ENCODE measurements around the gene LINGO4. TPM values are rescaled to one million over a fixed set of nuclear protein-coding genes. Genes with fewer than 3 reads are reported as not detected.

The LINGO4 gene
- total RNA-seq, 6 experiments from 2014 or later = not detected

DNA sequence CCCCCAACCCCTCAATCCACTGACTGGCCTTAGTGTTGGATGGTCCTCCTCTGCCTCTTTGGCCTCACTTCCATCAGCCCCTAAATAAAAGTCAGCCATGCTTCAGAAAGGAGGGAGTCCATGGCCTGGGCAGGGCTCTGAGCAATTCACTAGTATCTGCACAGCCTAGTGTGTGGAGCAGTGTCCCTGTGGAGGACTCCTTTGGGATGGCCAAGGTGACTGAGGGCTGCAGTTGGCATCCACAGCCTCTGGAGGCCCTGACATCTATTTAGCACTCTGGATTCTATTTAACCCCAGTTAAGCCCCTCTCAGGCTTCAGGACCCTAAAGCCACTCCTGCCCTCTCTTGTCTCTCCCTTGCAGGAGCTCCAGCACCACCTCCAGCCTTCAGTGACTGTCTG lies 44.7 kb upstream of the LINGO4 start:
- H3K27me3 Mint-ChIP-seq (ENCODE audit: insufficient read depth) = peaks cover 60% of the 10 kb centered on the region
- TF ChIP-seq, protein P1, sequence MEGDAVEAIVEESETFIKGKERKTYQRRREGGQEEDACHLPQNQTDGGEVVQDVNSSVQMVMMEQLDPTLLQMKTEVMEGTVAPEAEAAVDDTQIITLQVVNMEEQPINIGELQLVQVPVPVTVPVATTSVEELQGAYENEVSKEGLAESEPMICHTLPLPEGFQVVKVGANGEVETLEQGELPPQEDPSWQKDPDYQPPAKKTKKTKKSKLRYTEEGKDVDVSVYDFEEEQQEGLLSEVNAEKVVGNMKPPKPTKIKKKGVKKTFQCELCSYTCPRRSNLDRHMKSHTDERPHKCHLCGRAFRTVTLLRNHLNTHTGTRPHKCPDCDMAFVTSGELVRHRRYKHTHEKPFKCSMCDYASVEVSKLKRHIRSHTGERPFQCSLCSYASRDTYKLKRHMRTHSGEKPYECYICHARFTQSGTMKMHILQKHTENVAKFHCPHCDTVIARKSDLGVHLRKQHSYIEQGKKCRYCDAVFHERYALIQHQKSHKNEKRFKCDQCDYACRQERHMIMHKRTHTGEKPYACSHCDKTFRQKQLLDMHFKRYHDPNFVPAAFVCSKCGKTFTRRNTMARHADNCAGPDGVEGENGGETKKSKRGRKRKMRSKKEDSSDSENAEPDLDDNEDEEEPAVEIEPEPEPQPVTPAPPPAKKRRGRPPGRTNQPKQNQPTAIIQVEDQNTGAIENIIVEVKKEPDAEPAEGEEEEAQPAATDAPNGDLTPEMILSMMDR (IDR thresholded peaks at IDR 0.05) = no peak
- H3K4me1 Mint-ChIP-seq (ENCODE audit: low read depth) = peaks cover 11% of the 10 kb centered on the region
- no peaks in the 10 kb centered on the region for H3K9me3 Mint-ChIP-seq
- H3K27ac Mint-ChIP-seq = no peak overlapping the region
- no peak for DNase-seq
- no peak overlapping the region for H3K4me3 Mint-ChIP-seq
- H3K36me3 Mint-ChIP-seq (ENCODE audit: low read depth) = no peaks in the 10 kb centered on the region

- H3K27ac Mint-ChIP-seq = no peak overlapping the region
- peaks cover 67% of the 10 kb centered on the region for H3K27me3 Mint-ChIP-seq (ENCODE audit: insufficient read depth)
- no peak overlapping the region for H3K4me3 Mint-ChIP-seq
- TF ChIP-seq, protein P1 (IDR thresholded peaks at IDR 0.05) = no peak
- no peaks in the 10 kb centered on the region for H3K36me3 Mint-ChIP-seq (ENCODE audit: low read depth)
- no peaks in the 10 kb centered on the region for H3K9me3 Mint-ChIP-seq
- DNase-seq = no peak
- H3K4me1 Mint-ChIP-seq (ENCODE audit: low read depth) = peaks cover 11% of the 10 kb centered on the region
These were observed 43.9 kb upstream of the LINGO4 start for GRCh38 chr1:151849126-151849525.

- TF ChIP-seq, protein P1 (IDR thresholded peaks at IDR 0.05) = no peak
- Mint-ChIP-seq H3K27me3 (ENCODE audit: insufficient read depth) (peaks cover 69% of the 10 kb centered on the region), H3K36me3 (ENCODE audit: low read depth) (no peaks in the 10 kb centered on the region), H3K4me1 (ENCODE audit: low read depth) (peaks cover 11% of the 10 kb centered on the region), H3K27ac (no peak overlapping the region), H3K4me3 (no peak overlapping the region), H3K9me3 (no peaks in the 10 kb centered on the region)
- DNase-seq = no peak
These were observed 42.8 kb upstream of the LINGO4 start for GRCh38 chr1:151847867-151848596.

- Mint-ChIP-seq H3K9me3 (no peaks in the 10 kb centered on the region), H3K27me3 (ENCODE audit: insufficient read depth) (peaks cover 59% of the 10 kb centered on the region), H3K27ac (no peak overlapping the region), H3K4me3 (no peak overlapping the region), H3K4me1 (ENCODE audit: low read depth) (peaks cover 11% of the 10 kb centered on the region), H3K36me3 (ENCODE audit: low read depth) (no peaks in the 10 kb centered on the region)
- TF ChIP-seq, protein P1 (IDR thresholded peaks at IDR 0.05) = no peak
- no peak for DNase-seq
These were observed 41.5 kb upstream of the LINGO4 start for GRCh38 chr1:151846686-151847237.

- DNase-seq = peak; percentile 24
- TF ChIP-seq, protein P1 (IDR thresholded peaks at IDR 0.05) = no peak; the same call in 1 of the 2 replicates
- Mint-ChIP-seq H3K4me1 (ENCODE audit: low read depth) (peaks cover 16% of the 10 kb centered on the region), H3K9me3 (no peaks in the 10 kb centered on the region), H3K27ac (no peak overlapping the region), H3K4me3 (no peak overlapping the region), H3K36me3 (ENCODE audit: low read depth) (no peaks in the 10 kb centered on the region), H3K27me3 (ENCODE audit: insufficient read depth) (peaks cover 52% of the 10 kb centered on the region)
These were observed 40.9 kb upstream of the LINGO4 start for GRCh38 chr1:151846062-151846568.

Measured in HFFc6 (cell line).